ENCODE measurements around the gene DRAM2. TPM values are rescaled to one million over a fixed set of nuclear protein-coding genes. Genes with fewer than 3 reads are reported as not detected.

DRAM2 gene
- total RNA-seq, 1 donor from 2014 or later: 29.8 TPM

GRCh38 chr1:111176678-111177077 lies 36.8 kb upstream of the DRAM2 start:
- TF ChIP-seq, protein P1, sequence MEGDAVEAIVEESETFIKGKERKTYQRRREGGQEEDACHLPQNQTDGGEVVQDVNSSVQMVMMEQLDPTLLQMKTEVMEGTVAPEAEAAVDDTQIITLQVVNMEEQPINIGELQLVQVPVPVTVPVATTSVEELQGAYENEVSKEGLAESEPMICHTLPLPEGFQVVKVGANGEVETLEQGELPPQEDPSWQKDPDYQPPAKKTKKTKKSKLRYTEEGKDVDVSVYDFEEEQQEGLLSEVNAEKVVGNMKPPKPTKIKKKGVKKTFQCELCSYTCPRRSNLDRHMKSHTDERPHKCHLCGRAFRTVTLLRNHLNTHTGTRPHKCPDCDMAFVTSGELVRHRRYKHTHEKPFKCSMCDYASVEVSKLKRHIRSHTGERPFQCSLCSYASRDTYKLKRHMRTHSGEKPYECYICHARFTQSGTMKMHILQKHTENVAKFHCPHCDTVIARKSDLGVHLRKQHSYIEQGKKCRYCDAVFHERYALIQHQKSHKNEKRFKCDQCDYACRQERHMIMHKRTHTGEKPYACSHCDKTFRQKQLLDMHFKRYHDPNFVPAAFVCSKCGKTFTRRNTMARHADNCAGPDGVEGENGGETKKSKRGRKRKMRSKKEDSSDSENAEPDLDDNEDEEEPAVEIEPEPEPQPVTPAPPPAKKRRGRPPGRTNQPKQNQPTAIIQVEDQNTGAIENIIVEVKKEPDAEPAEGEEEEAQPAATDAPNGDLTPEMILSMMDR (IDR thresholded peaks at IDR 0.05; ENCODE audit: unreplicated experiment): no peak
- Mint-ChIP-seq H3K36me3 (peaks cover 29% of the 10 kb centered on the region), H3K9me3 (no peaks in the 10 kb centered on the region), H3K27ac (no peak overlapping the region), H3K27me3 (ENCODE audit: low read depth) (no peaks in the 10 kb centered on the region), H3K4me1 (no peaks in the 10 kb centered on the region), H3K4me3 (no peak overlapping the region)
- DNase-seq (ENCODE audit: low spot score in 2 of 2, unreplicated experiment in 2 of 2): no peak

DNA sequence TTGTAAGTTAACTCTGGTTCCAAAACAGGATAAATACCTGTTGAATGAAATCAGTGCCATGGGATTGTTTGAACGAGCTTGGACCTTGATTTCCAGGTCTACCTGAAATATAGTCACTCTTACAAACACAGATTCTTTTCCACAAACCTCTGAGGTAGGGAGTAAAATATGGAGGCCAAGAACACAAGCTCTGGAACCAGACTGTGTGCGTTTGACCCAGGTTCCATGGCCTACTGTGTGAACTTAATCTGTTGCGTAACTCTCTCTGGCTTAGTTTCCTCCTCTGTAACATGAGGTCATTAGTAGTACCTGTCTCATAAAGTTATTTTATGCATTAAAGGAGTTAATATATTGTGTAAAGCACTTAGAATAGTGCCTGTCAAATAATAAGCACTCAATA lies 35.5 kb upstream of the DRAM2 start:
- H3K27ac Mint-ChIP-seq: no peak overlapping the region
- H3K4me1 Mint-ChIP-seq: no peaks in the 10 kb centered on the region
- peaks cover 28% of the 10 kb centered on the region for H3K36me3 Mint-ChIP-seq
- H3K4me3 Mint-ChIP-seq: no peak overlapping the region
- TF ChIP-seq, protein P1 (IDR thresholded peaks at IDR 0.05; ENCODE audit: unreplicated experiment): no peak
- H3K9me3 Mint-ChIP-seq: no peaks in the 10 kb centered on the region
- H3K27me3 Mint-ChIP-seq (ENCODE audit: low read depth): no peaks in the 10 kb centered on the region
- no peak for DNase-seq (ENCODE audit: low spot score in 2 of 2, unreplicated experiment in 2 of 2)

DNA sequence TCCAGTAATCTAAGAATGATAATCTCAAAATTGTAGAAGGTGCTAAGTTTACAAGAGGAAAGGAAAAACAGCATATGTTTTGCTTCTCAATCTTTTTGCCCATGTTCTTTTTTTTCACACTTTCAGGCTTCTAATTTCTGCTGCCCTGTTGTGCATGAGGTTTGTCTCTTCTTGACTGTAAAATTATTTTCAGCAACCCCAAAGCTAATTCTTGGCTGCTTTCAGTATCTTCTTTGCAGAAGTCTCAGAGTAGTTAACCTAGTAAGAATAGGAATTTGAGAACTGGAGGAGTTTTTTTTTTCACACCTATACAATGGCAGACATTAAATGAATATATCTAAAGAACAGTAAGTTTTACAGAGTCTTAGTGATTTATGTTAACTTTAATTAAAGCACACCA lies 34.2 kb upstream of the DRAM2 start:
- Mint-ChIP-seq H3K36me3 (peaks cover 24% of the 10 kb centered on the region), H3K9me3 (no peaks in the 10 kb centered on the region), H3K27ac (no peak overlapping the region), H3K27me3 (ENCODE audit: low read depth) (no peaks in the 10 kb centered on the region), H3K4me3 (no peak overlapping the region), H3K4me1 (no peaks in the 10 kb centered on the region)
- TF ChIP-seq, protein P1 (IDR thresholded peaks at IDR 0.05; ENCODE audit: unreplicated experiment): no peak
- DNase-seq (ENCODE audit: low spot score in 2 of 2, unreplicated experiment in 2 of 2): no peak

- TF ChIP-seq, protein P1 (IDR thresholded peaks at IDR 0.05; ENCODE audit: unreplicated experiment): no peak
- no peaks in the 10 kb centered on the region for H3K9me3 Mint-ChIP-seq
- H3K36me3 Mint-ChIP-seq: peaks cover 29% of the 10 kb centered on the region
- H3K4me3 Mint-ChIP-seq: no peak overlapping the region
- no peak for DNase-seq (ENCODE audit: low spot score in 2 of 2, unreplicated experiment in 2 of 2)
- no peak overlapping the region for H3K27ac Mint-ChIP-seq
- no peaks in the 10 kb centered on the region for H3K4me1 Mint-ChIP-seq
- no peaks in the 10 kb centered on the region for H3K27me3 Mint-ChIP-seq (ENCODE audit: low read depth)
These were observed 32.6 kb upstream of the DRAM2 start for GRCh38 chr1:111172463-111172862.

DNA sequence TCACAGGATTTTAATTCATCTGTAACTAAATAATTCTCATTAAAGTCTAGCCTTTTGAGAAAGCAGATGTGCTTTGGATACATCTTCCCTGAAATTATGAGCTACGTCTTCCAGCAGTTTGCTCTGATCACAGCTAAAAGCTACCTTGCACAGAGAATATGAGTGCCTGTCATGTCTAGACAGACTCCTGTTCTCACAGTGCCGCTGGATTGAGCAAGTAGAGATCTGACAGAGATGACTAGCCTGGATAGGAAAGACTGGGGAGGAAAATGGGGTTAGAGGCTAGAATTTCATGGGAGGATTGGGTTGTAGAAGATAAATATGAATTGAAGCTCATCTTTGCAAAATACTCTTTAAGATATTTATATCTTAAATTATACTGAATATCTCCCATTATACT lies 24.3 kb upstream of the DRAM2 start:
- no peak for DNase-seq (ENCODE audit: low spot score in 2 of 2, unreplicated experiment in 2 of 2)
- H3K4me1 Mint-ChIP-seq: peaks cover 10% of the 10 kb centered on the region
- no peaks in the 10 kb centered on the region for H3K9me3 Mint-ChIP-seq
- TF ChIP-seq, protein P1 (IDR thresholded peaks at IDR 0.05; ENCODE audit: unreplicated experiment): no peak
- no peaks in the 10 kb centered on the region for H3K27me3 Mint-ChIP-seq (ENCODE audit: low read depth)
- no peak overlapping the region for H3K4me3 Mint-ChIP-seq
- H3K27ac Mint-ChIP-seq: no peak overlapping the region
- peaks cover 12% of the 10 kb centered on the region for H3K36me3 Mint-ChIP-seq

DNA sequence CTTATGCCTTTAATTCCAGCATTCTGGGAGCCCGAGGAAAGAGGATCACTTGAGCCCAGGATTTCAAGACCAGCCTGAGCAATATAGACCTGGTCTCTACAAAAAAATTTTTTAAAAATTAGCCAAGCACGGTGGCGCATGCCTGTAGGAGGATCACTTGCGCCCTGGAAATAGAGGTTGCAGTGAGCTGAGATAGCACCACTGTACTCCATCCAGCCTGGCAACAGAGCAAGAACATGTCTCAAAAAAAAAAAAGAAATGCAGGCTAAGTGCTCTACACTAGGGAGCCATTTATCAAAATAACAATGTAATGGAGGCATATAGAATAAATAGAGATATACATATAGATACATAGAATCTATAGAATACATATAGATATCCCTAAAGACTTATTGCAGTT lies 23.5 kb upstream of the DRAM2 start:
- H3K27ac Mint-ChIP-seq: no peak overlapping the region
- no peak overlapping the region for H3K4me3 Mint-ChIP-seq
- TF ChIP-seq, protein P1 (IDR thresholded peaks at IDR 0.05; ENCODE audit: unreplicated experiment): no peak
- H3K27me3 Mint-ChIP-seq (ENCODE audit: low read depth): no peaks in the 10 kb centered on the region
- H3K4me1 Mint-ChIP-seq: peaks cover 10% of the 10 kb centered on the region
- DNase-seq (ENCODE audit: low spot score in 2 of 2, unreplicated experiment in 2 of 2): no peak
- H3K9me3 Mint-ChIP-seq: no peaks in the 10 kb centered on the region
- H3K36me3 Mint-ChIP-seq: peaks cover 12% of the 10 kb centered on the region
